NCI-H2196 (cell line): ENCODE measurements around the gene PPP1R9A.

Experiments used
- DNase-seq: peaks from one replicate; lab custom pipeline; 2025; ENCODE audit not compliant: unreplicated experiment; lab: John Stamatoyannopoulos, UW

Gene PPP1R9A

DNA sequence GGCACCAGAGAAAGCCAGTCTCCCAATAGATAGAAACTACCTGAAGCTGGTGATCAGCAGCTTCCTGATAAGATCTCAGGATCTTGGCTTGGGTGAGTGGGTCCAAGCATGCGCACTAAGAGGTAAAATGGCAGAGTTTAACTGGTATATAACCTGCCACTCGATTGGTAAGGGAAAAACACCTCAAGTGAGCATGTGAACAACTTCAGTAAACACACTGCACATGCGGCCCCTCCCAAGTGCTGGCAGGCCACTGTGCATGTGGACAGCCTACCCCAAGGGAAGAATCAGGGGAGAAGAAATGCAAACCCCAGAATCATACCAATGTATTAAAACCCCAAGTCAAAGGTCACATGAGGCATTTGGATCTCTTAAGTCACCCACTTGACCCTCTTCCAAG, 434.6 kb downstream of the PPP1R9A start:
- no peak for DNase-seq

DNA sequence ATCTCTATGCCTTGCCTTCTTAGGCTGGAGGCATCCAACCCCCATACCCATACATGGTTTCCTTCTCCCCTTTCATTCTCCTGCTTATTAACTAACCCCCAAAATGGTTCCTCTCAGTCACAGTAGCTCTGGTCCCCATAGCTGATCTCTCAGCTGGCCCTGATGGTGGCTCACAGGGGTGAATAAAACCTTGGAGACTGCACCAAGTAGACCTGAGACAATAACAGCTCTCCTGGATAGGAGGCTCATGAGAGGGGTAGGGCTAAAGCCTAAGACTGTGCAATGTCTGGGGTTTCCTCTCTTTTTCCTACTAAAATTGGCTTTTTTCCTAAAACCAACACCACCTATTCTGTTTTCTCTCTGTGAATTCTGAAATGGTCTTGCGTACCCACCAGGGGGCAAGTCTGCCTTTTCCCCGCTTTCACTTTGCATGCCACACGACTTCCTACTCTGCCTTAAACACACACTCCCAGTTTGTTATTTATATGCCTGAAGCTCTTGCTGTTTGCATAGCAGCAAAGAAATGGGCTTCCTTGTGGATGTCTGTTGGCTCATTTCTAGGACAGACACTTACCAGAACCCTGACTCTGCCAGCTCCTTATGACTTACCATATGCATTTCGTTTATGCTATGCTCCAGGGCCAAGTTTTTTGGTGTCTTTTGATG, 435.4 kb downstream of the PPP1R9A start:
- no peak for DNase-seq
